ENCODE measurements around the gene MRFAP1L1.
"Not testable (repeated sequence)": the region's sequence is repeated elsewhere in the genome, so short reads cannot be mapped to it uniquely, and the experiment has no call there.

MRFAP1L1 gene

GRCh38 chr4:6688879-6689505 is 20.7 kb downstream of the MRFAP1L1 start:
- peak; percentile 97 for DNase-seq (ENCODE audit: low read depth, low spot score)

DNA sequence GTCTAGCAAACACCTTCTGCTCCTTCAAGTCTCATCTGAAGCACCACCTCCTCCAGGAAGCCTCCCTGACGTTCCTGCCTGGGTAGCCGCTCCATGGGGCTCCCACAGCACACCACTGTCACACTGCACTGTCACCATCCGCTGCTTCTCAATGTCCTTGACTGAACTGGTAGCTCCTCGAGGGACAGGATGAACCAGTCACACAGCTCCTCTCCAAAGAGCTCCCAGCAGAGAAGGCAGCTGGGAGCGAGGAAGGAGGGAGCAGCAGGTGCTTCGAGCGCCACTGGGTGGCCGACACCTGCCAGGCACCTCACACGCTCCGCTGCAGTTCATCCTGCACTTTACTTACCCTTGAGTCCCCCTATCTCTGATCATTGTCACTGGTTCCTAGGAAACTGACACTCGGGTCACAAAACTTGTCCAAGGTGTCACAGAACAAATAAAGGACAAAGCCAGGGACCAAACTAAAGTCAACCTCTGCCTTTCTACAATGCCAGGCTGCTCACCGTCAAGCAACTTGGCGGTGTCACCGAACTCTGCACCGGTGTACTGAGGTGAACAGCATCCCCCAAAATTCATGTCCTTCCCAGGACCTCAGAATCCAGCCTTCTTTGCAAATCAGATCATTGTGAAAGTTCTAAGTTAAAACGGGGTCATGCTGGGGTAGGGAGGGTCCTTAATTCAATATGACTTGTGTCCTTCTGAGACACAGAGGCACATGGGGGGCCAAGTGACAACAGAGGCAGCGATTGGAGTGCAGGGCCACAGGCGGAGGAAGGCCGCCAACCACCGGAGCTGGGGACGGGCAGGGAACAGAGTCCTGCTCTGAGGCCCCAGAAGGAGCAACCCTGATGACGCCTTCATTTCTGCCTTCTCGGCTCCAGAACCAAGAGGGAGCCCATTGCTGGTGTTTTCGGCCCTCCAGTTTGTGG is 21.5 kb downstream of the MRFAP1L1 start:
- no peak for DNase-seq (ENCODE audit: low read depth, low spot score)

DNA sequence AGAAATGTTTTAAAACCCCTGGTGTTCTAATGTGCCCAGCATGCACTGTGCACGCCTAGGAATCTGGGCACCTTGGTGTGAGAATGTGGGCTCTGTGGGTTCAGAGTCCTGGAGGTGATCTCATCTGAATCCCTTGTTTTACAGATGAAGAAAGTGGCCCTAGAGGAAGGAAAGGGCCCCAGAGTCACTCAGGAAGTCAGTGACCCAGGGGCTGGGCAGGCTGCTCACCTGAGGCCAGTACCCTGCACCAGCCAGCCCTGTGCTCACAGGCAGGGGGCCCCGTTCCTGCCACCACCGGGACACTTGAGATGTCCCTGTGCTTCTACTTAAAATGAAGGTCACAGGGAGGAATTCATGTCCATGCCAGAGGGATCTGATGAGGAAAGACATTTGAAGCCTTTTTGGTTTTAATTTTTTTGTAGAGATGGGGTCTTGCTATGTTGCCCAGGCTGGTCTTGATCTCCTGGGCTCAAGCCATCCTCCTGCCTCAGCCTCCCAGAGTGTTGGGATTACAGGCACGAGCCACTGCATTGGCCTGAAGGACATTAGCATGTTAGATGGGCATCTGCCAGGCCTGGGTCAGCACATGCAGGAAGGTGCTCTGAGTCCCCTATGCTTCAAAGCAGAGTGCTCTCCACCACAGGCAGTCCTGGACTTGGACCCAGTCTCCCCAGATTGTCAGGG is 23.4 kb downstream of the MRFAP1L1 start:
- DNase-seq (ENCODE audit: low read depth, low spot score): no peak

GRCh38 chr4:6684656-6685055 is 25.0 kb downstream of the MRFAP1L1 start:
- DNase-seq (ENCODE audit: low read depth, low spot score): no peak

DNA sequence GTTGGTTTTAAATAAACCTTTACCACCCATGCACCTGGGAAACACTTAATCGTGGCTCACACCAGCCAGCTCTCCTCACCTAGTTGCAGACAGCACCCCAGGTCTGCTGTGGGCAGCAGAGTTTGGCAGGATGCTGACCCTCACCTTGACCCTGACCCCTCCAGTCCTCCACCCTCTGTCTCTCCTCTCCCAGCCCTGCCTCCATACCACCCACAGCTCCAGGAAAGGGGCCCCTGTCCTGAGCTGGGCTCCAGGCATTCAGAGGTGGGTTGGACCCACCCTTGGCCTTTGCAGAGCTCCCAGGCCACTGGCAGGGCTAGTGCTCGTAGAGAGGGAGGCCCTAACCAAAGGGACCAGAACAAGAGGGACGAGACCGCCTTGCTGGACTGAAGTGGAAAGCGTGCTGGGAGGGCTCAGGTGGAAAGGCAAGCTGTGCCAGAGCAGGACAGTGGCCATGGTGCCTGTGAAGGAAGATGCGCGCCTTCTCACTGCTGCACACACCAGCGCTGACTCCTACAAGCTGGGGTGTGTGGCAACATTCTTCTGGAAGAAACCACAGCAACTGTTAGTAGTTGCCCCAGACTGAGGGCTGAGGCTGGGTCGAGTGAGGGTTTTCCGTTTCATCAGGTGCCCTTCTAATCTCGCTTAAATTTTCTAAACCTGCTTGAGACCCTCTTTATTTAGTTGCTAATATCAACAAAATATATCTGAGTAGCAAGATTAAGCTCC is 26.6 kb downstream of the MRFAP1L1 start:
- DNase-seq (ENCODE audit: low read depth, low spot score): no peak

GRCh38 chr4:6681191-6681590 is 28.5 kb downstream of the MRFAP1L1 start:
- no peak for DNase-seq (ENCODE audit: low read depth, low spot score)

- DNase-seq (ENCODE audit: low read depth, low spot score): no peak
These were observed 29.2 kb downstream of the MRFAP1L1 start for GRCh38 chr4:6680372-6681034.

GRCh38 chr4:6676722-6677558 is 32.7 kb downstream of the MRFAP1L1 start:
- DNase-seq (ENCODE audit: low read depth, low spot score): no peak

GRCh38 chr4:6674500-6675149 is 35.0 kb downstream of the MRFAP1L1 start:
- peak; percentile 53 for DNase-seq (ENCODE audit: low read depth, low spot score)

DNA sequence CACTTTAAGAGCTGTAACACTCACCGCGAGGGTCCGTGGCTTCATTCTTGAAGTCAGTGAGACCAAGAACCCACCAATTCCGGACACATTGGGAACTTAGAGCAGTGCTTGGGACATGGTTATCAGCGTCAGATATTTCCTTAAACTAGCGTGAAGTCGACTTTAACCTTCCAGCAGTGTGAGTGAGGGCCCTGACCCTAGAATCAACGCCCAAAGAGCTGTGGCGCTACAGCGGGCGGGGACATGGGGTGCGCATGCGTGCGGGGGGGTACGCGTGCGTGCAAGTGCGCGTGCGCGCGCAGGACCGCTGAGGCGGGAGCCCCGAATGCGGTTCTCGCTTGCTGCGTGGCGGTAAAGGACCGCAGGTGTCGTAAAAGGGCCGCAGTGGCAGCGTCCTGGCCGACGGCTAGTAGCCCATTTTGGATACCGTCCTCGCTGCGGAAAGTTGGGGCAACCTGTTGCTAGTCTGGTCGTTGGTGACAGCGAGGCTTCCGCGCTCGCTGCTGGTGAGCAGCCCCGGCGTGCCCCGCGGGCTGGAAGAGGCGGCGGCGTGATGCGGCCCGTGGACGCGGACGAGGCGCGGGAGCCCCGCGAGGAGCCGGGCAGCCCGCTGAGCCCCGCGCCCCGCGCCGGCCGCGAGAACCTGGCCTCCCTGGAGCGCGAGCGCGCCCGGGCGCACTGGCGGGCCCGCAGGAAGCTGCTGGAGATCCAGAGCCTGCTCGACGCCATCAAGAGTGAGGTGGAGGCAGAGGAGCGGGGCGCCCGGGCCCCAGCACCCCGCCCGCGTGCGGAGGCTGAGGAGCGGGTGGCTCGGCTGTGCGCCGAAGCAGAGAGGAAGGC is 35.8 kb downstream of the MRFAP1L1 start:
- DNase-seq (ENCODE audit: low read depth, low spot score): peak; percentile 97

- not testable (repeated sequence) for DNase-seq (ENCODE audit: low read depth, low spot score)
These were observed 36.4 kb downstream of the MRFAP1L1 start for GRCh38 chr4:6673191-6673659.

GRCh38 chr4:6672541-6673190 is 37.0 kb downstream of the MRFAP1L1 start:
- DNase-seq (ENCODE audit: low read depth, low spot score): not testable (repeated sequence)

DNA sequence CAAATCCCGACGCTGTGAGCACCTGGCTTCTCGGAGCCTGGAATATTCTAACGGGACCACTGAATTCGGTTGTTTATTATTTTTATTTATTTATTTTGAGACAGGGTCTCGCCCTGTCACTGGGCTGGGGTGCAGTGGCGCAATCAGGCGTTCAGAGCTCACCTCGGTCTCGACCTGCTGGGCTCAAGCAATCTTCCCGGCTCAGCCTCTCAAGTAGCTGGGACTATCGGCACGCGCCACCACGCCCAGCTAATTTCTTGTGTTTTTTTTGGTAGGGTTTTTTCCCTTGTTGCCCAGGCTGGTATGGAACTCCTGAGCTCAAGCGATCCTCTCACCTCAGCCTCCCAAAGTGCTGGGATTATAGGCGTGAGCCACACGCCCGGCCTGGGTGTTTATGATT is 37.5 kb downstream of the MRFAP1L1 start:
- no peak for DNase-seq (ENCODE audit: low read depth, low spot score)

DNA sequence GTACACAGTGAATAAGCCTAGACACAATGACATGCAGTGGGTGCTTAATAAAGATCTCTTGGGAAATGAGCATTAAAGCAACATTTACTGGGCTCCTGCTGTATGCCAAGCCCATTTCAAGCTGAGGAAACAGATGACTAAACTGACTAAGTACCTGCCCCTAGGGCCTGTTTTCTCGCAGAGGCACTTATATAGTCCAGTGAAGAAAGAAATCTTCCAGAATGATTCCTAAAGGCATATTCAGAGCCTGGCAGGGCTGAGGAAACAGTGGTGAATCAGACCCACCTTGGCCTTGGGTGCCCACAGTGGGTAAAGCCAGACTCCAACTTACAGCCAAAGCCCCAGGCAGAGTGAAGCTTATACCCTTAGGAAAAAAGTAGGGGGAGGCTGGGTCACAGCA is 38.0 kb downstream of the MRFAP1L1 start:
- DNase-seq (ENCODE audit: low read depth, low spot score): no peak

- peak; percentile 89 for DNase-seq (ENCODE audit: low read depth, low spot score)
These were observed 41.3 kb downstream of the MRFAP1L1 start for GRCh38 chr4:6668391-6668790.

GRCh38 chr4:6665320-6665654 is 44.4 kb downstream of the MRFAP1L1 start:
- no peak for DNase-seq (ENCODE audit: low read depth, low spot score)

DNA sequence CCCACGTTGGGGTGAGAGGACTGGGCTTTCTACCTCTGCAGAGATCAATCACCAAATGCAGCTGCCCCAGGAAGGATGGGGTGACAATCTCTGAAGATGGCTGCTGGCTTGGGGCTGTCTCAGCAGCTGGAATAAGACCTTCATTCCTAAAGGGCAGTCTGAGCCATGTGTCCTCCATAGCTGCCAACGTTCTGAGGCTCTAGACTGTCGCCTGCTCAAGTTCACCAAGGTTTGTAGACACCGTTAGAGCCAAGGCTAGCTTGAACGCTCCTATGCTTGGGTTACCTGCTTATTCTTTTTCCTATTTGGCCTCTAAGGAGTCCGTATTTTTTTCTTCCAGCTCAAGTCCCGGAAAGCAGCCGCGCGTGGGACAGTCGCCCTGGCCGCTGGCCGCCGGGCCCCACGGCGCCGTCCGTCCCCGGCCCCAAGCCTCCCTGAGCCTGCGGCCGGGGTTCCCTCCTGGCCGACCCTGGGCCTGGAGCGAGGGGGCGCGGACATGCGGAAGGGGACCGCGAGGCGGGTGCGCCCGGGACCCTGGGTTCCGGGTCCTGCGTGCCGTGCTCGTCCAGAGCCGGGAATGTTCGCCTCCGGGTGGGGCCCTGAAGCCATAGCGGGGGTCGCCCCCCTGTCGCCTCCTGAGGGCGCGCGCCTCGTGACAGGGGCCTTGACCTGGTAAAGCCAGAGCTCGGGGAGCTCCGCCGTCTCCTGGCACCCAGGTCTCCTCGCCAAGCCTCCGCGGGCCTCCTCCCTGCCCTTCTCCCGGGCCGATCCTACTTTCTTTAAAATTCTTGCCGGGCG is 45.9 kb downstream of the MRFAP1L1 start:
- DNase-seq (ENCODE audit: low read depth, low spot score): no peak

Data from astrocyte of the hippocampus (primary cell).